Measurements from ENCODE around the gene HECA. TPM values are rescaled to one million over a fixed set of nuclear protein-coding genes. Genes with fewer than 3 reads are reported as not detected.
"Not testable (repeated sequence)": the region's sequence is repeated elsewhere in the genome, so short reads cannot be mapped to it uniquely, and the experiment has no call there.

Gene HECA
- total RNA-seq, 1 experiment from 2014 or later, result 90.8 TPM

GRCh38 chr6:139129284-139129683 is 5.6 kb upstream of the HECA start:
- Histone ChIP-seq H3K4me2 (ENCODE audit: low read depth, low read length, poor library complexity, severe bottlenecking) (no peak overlapping the region), H4K20me1 (ENCODE audit: insufficient read depth, low read depth, low read length) (no peaks in the 10 kb centered on the region), H3K79me2 (ENCODE audit: low read length) (no peaks in the 10 kb centered on the region), H3K4me1 (ENCODE audit: low read length) (peaks cover 45% of the 10 kb centered on the region), H3K9ac (ENCODE audit: low read length) (no peak overlapping the region), H3K27ac (ENCODE audit: low read length) (no peak overlapping the region), H3K4me3 (ENCODE audit: low read length) (no peak overlapping the region), H3K9me2 (replicated peaks; ENCODE audit: insufficient read depth, low read length) (no peaks in the 10 kb centered on the region), H3K27me3 (ENCODE audit: low read length) (no peaks in the 10 kb centered on the region), H2AFZ (ENCODE audit: low read length) (0 out of 2 replicates have a peak overlapping the region, but pooled peaks have one; percentile 33), H3K36me3 (ENCODE audit: insufficient read depth, low read length) (no peaks in the 10 kb centered on the region), H3K9me3 (ENCODE audit: low read length) (no peaks in the 10 kb centered on the region)
- no peak for DNase-seq

- Histone ChIP-seq H4K20me1 (ENCODE audit: insufficient read depth, low read depth, low read length) (no peaks in the 10 kb centered on the region), H3K9me2 (replicated peaks; ENCODE audit: insufficient read depth, low read length) (no peaks in the 10 kb centered on the region), H3K27ac (ENCODE audit: low read length) (peak overlapping the region; percentile 92), H3K9me3 (ENCODE audit: low read length) (no peaks in the 10 kb centered on the region), H3K4me3 (ENCODE audit: low read length) (peak overlapping the region; percentile 24), H3K4me1 (ENCODE audit: low read length) (peaks cover 41% of the 10 kb centered on the region), H3K79me2 (ENCODE audit: low read length) (peaks cover 12% of the 10 kb centered on the region), H3K9ac (ENCODE audit: low read length) (peak overlapping the region; percentile 56), H3K27me3 (ENCODE audit: low read length) (no peaks in the 10 kb centered on the region), H3K36me3 (ENCODE audit: insufficient read depth, low read length) (no peaks in the 10 kb centered on the region), H3K4me2 (ENCODE audit: low read depth, low read length, poor library complexity, severe bottlenecking) (peak overlapping the region; percentile 62), H2AFZ (ENCODE audit: low read length) (peak overlapping the region; percentile 43)
- peak; percentile 75 for DNase-seq
These were observed 3.1 kb upstream of the HECA start for GRCh38 chr6:139131736-139132280.

GRCh38 chr6:139133262-139134063 is 1.4 kb upstream of the HECA start:
- peak overlapping the region; percentile 56 for H3K4me3 ChIP-seq (ENCODE audit: low read length)
- no peaks in the 10 kb centered on the region for H3K27me3 ChIP-seq (ENCODE audit: low read length)
- H3K79me2 ChIP-seq (ENCODE audit: low read length), result peaks cover 29% of the 10 kb centered on the region
- no peaks in the 10 kb centered on the region for H3K9me3 ChIP-seq (ENCODE audit: low read length)
- peak overlapping the region; percentile 62 for H3K9ac ChIP-seq (ENCODE audit: low read length)
- H3K4me2 ChIP-seq (ENCODE audit: low read depth, low read length, poor library complexity, severe bottlenecking), result peak overlapping the region; percentile 62
- DNase-seq, result peak; percentile 96
- 0 out of 2 replicates have a peak overlapping the region, but pooled peaks have one; percentile 1 for H2AFZ ChIP-seq (ENCODE audit: low read length)
- H3K36me3 ChIP-seq (ENCODE audit: insufficient read depth, low read length), result peaks cover 6% of the 10 kb centered on the region; the same call in 1 of the 2 replicates
- H4K20me1 ChIP-seq (ENCODE audit: insufficient read depth, low read depth, low read length), result no peaks in the 10 kb centered on the region
- H3K9me2 ChIP-seq (replicated peaks; ENCODE audit: insufficient read depth, low read length), result no peaks in the 10 kb centered on the region
- peak overlapping the region; percentile 92 for H3K27ac ChIP-seq (ENCODE audit: low read length)
- H3K4me1 ChIP-seq (ENCODE audit: low read length), result peaks cover 58% of the 10 kb centered on the region

GRCh38 chr6:139134064-139134395 is 850 bp upstream of the HECA start:
- no peaks in the 10 kb centered on the region for H3K27me3 ChIP-seq (ENCODE audit: low read length)
- H3K4me3 ChIP-seq (ENCODE audit: low read length), result peak overlapping the region; percentile 56
- peak; percentile 52 for DNase-seq
- H3K9ac ChIP-seq (ENCODE audit: low read length), result peak overlapping the region; percentile 62
- no peaks in the 10 kb centered on the region for H3K9me3 ChIP-seq (ENCODE audit: low read length)
- H2AFZ ChIP-seq (ENCODE audit: low read length), result 0 out of 2 replicates have a peak overlapping the region, but pooled peaks have one; percentile 1
- H4K20me1 ChIP-seq (ENCODE audit: insufficient read depth, low read depth, low read length), result no peaks in the 10 kb centered on the region
- peak overlapping the region; percentile 62 for H3K4me2 ChIP-seq (ENCODE audit: low read depth, low read length, poor library complexity, severe bottlenecking)
- H3K4me1 ChIP-seq (ENCODE audit: low read length), result peaks cover 63% of the 10 kb centered on the region
- H3K79me2 ChIP-seq (ENCODE audit: low read length), result peaks cover 34% of the 10 kb centered on the region
- no peaks in the 10 kb centered on the region for H3K9me2 ChIP-seq (replicated peaks; ENCODE audit: insufficient read depth, low read length)
- peak overlapping the region; percentile 92 for H3K27ac ChIP-seq (ENCODE audit: low read length)
- H3K36me3 ChIP-seq (ENCODE audit: insufficient read depth, low read length), result peaks cover 6% of the 10 kb centered on the region

- DNase-seq, result peak; percentile 82
- peaks cover 53% of the 10 kb centered on the region for H3K79me2 ChIP-seq (ENCODE audit: low read length)
- peak overlapping the region; percentile 82 for H3K27ac ChIP-seq (ENCODE audit: low read length)
- H3K4me2 ChIP-seq (ENCODE audit: low read depth, low read length, poor library complexity, severe bottlenecking), result peak overlapping the region; percentile 77
- H3K9me3 ChIP-seq (ENCODE audit: low read length), result no peaks in the 10 kb centered on the region
- no peaks in the 10 kb centered on the region for H3K27me3 ChIP-seq (ENCODE audit: low read length)
- H3K9ac ChIP-seq (ENCODE audit: low read length), result peak overlapping the region; percentile 88
- no peaks in the 10 kb centered on the region for H4K20me1 ChIP-seq (ENCODE audit: insufficient read depth, low read depth, low read length)
- H2AFZ ChIP-seq (ENCODE audit: low read length), result peak overlapping the region; percentile 49; the same call in 1 of the 2 replicates
- H3K4me3 ChIP-seq (ENCODE audit: low read length), result peak overlapping the region; percentile 87
- no peaks in the 10 kb centered on the region for H3K9me2 ChIP-seq (replicated peaks; ENCODE audit: insufficient read depth, low read length)
- peaks cover 77% of the 10 kb centered on the region for H3K4me1 ChIP-seq (ENCODE audit: low read length)
- H3K36me3 ChIP-seq (ENCODE audit: insufficient read depth, low read length), result peaks cover 12% of the 10 kb centered on the region
These were observed 982 bp downstream of the HECA start for GRCh38 chr6:139135578-139136545.

GRCh38 chr6:139137706-139138105 is 2.8 kb downstream of the HECA start:
- Histone ChIP-seq H3K4me2 (ENCODE audit: low read depth, low read length, poor library complexity, severe bottlenecking) (peak overlapping the region; percentile 77), H3K9me3 (ENCODE audit: low read length) (no peaks in the 10 kb centered on the region), H3K4me1 (ENCODE audit: low read length) (peaks cover 64% of the 10 kb centered on the region), H4K20me1 (ENCODE audit: insufficient read depth, low read depth, low read length) (no peaks in the 10 kb centered on the region; the same call in 1 of the 2 replicates), H2AFZ (ENCODE audit: low read length) (no peak overlapping the region), H3K36me3 (ENCODE audit: insufficient read depth, low read length) (peaks cover 12% of the 10 kb centered on the region), H3K27me3 (ENCODE audit: low read length) (no peaks in the 10 kb centered on the region), H3K9me2 (replicated peaks; ENCODE audit: insufficient read depth, low read length) (no peaks in the 10 kb centered on the region), H3K27ac (ENCODE audit: low read length) (peak overlapping the region; percentile 61), H3K79me2 (ENCODE audit: low read length) (peaks cover 69% of the 10 kb centered on the region), H3K4me3 (ENCODE audit: low read length) (peak overlapping the region; percentile 87), H3K9ac (ENCODE audit: low read length) (peak overlapping the region; percentile 88)
- DNase-seq, result no peak

GRCh38 chr6:139140854-139141253 is 6.0 kb downstream of the HECA start:
- H3K27ac ChIP-seq (ENCODE audit: low read length); H3K4me2 ChIP-seq (ENCODE audit: low read depth, low read length, poor library complexity, severe bottlenecking); DNase-seq; H3K9me3 ChIP-seq (ENCODE audit: low read length); H3K9me2 ChIP-seq (replicated peaks; ENCODE audit: insufficient read depth, low read length); H3K4me3 ChIP-seq (ENCODE audit: low read length); H4K20me1 ChIP-seq (ENCODE audit: insufficient read depth, low read depth, low read length); H2AFZ ChIP-seq (ENCODE audit: low read length); H3K9ac ChIP-seq (ENCODE audit: low read length); H3K27me3 ChIP-seq (ENCODE audit: low read length): not testable (repeated sequence)
- peaks cover 98% of the 10 kb centered on the region for H3K79me2 ChIP-seq (ENCODE audit: low read length)
- H3K4me1 ChIP-seq (ENCODE audit: low read length), result peaks cover 75% of the 10 kb centered on the region
- H3K36me3 ChIP-seq (ENCODE audit: insufficient read depth, low read length), result peaks cover 12% of the 10 kb centered on the region
